NCI-H2081 (cell line): Measurements from ENCODE around the gene BPIFB4.

Source experiments
- DNase-seq, 2 experiments: peaks; one replicate each; lab custom pipeline; 2025; lab: John Stamatoyannopoulos, UW

Gene BPIFB4

DNA sequence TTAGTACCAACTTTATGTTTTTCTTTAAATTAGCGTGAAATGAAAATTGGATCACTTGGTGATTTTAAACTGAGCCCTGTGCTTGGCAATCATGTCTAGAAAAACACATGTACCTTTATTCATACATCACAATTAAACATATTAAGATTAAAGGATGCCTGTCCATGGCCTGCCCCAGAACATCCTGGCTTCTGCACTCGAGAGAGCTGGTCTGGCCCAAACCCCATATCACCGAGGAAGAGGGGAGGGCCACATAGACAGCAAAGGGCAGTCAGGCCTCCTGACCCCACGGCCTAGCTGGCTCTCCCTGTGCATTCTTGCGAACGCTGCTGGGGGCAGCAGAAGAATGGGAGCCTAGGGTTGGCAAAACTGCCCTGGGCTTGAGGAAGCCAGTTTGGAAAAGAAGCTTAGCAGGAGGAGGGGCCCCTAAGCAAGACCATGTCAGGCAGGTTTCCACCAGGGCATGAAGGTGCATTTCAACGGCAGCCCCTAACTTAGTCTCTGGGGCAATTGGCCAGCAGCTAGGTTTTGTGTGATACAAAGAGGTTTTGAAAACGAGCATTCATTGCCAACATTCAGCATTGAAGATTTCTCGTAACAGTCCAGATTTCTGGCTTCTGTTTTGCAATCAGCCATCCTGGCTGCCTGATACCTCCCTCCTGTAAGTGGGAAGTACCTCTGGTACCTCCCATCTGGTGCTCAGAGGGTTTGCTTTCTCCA is 17.2 kb upstream of the BPIFB4 start:
- no peak for DNase-seq

DNA sequence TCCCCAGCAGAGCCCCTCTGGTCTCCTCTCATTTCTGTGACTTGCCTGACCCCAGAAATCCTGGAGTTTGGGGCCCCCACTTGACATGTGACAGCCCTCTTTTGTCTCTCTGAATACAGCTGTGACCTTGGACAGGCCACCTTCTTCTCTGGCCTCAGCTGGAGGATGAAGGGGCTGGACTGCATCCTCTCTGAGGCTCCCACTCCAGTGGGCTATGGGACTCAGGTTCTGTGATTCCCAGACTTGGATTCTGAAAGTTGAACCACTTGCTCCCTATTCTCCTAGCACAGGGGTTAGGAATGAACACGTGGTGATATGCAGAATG is 16.7 kb upstream of the BPIFB4 start:
- DNase-seq: no peak

- no peak for DNase-seq
Observed at GRCh38 chr20:33063271-33063670, 16.2 kb upstream of the BPIFB4 start.

DNA sequence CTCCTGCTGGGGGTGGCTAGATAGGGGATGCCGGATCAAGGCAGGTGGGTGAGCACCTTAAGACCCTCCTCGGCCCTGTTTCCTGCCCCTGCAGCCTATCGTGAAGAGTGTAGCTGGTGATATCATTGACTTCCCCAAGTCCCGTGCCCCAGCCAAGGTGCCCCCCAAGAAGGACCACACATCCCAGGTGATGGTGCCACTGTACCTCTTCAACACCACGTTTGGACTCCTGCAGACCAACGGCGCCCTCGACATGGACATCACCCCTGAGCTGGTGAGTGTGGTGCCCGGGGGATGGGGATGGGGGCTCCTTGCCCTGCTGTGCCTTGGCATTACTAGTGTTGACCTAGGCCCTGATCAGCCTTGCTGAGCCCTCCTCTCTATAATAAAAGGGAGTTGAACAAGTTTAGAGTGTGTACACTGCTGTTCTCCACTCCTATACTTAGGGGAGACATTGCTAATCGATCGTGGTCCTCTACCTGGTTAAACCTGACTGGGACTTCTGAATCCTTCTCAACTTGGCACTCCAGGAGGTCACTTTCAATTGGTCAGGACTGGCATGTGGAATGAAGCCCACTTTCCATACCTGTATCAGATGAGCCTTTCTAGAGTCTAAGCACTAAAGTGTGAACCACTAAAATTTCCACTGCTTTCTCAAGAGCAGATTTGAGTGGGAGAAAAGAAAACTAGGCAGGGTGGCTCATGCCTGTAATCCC is 14.7 kb upstream of the BPIFB4 start:
- DNase-seq: no peak

DNA sequence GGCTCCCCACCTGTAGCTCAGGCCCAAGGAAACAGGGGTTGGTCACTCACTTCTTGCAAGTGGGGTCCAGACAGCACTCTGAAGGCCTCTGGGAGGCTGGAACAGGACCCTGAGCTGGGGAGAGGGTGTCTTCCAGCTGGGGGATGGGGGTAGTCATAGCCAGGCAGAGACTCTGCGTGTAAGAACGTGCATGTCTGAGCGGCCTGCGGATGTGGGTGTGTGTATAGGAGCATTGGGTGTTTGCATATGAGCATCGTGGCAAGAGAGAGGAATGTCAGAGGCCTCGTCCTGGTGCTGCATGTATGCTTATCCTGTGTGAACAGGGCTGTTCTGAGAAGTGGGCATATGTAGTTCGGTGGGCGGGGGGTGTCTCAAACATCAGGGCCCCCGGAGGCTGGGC is 13.7 kb upstream of the BPIFB4 start:
- no peak for DNase-seq

DNA sequence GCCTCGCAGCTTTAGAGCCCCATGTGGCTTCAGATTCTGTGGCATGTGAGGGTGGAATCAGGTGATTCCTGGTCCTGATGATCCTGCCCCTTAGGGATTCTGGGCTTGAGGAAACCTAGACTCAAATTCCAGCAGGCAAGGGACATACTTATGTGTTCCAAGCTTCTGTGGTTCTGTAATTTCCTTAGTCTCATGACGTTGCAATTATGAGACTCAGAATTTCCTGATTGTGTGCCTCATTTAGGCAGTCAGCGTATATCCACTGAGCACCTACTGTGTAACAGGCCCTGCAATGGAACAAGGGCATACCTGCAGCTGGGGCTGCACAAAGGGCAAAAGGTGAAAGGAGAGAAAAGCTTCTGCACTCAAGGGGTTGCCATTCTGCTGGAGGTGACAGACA is 11.6 kb upstream of the BPIFB4 start:
- DNase-seq: no peak

DNA sequence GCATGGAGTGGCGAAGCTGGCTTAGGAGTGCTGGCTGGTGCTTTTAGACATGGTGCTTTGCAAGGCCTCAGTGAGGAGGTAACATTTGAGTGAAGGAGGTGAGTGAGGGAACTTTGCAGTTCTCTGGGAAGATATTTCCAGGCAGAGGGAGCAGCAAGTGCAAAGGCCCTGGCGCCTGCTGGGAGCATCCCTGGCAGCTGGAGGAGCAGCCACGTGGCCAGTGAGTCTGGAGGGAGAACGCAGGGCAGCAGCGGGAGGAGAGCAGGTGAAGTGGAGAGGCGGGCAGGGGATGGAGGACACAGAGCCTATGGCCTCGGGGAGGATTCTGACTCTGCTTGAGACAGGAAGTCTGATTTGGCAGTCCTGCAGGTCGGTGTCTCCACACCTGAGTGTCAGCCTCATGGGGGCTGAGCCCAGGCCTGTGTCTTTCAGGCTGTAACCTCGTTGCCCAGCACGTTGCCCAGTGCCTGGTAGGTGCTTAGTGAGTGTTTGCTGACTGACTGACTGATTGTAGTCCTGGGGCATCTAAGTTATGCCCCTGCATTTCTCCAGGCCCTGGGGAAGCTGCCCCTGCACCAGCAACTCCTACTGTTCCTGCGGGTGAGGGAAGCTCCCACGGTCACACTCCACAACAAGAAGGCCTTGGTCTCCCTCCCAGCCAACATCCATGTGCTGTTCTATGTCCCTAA is 11.0 kb upstream of the BPIFB4 start:
- no peak for DNase-seq

GRCh38 chr20:33069673-33070072 is 9.8 kb upstream of the BPIFB4 start:
- no peak for DNase-seq

- DNase-seq: no peak
Observed at GRCh38 chr20:33070111-33071053, 9.1 kb upstream of the BPIFB4 start.

DNA sequence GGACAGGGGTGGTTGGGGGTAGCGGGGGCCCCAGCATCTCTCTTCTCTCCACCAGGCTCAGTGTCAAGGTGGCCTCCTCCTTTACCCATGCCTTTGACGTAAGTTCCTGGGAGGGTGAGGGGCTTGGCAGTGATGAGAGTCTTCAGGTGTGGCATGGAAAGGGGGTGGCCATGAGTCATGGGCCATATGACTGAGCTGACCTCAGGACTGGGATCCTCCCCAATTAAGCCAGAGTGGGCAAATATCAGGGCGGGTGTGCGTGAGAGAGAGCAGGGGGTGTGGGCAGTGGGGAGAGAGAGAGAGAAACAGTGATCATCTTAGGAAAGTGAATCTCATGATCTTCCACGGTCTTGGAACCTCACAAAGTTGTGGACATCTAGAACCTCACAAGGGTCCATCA is 8.2 kb upstream of the BPIFB4 start:
- DNase-seq: no peak

GRCh38 chr20:33072362-33072761 is 7.1 kb upstream of the BPIFB4 start:
- DNase-seq: no peak

GRCh38 chr20:33072813-33073212 is 6.6 kb upstream of the BPIFB4 start:
- no peak for DNase-seq

GRCh38 chr20:33074675-33075074 is 4.8 kb upstream of the BPIFB4 start:
- no peak for DNase-seq

DNA sequence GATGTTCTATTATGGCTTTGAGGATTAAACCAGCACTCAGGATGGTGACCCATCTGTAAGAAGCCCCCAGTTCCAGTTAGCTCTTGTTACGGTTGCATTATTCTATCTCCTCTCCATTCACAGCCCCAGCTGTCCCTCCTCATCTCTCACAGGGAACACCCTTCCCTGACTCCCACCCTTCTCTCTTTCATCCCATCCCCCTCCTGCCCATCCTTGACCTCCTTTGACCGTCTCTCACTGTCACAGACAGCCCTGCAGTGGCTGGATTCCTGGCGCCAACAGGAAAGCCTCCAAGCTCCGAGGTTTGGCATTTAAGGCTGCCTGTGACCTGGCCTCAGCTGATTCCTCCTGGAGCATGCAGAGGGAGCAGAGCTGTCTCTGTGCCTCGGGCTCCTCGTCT is 4.2 kb upstream of the BPIFB4 start:
- DNase-seq: no peak

DNA sequence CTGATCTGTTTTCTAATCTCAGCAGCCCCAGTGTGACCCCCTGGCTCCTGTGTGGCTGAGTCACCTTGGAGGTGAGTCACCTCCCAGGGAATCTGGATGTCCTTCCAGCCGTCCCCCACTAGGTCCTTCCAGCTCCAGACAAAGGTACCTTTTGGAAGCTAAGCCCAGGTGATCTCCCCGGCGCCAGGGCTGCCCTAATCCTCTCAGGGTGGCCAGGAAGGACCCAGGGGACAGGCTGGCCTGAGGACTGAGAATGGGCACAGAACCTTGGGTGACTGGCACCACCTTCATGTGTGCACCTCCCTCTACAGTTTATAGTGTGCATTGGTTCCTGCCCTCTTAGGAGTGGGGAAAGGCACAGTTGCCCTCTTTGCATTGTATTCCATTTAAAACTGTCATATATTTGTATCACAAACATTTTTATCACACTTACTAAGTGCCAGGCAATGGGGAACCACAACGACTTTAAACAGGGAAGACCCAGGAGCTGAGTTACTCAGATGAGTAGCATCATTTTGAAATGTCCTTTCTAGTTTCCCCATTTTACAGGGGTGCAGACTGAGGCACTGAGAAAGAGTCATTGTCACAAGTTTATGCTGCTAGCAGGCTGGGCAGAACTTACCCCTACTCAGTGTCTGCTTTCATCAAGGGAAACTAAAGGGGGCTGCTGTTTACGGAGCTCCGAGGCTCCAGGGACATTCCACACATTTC is 2.6 kb upstream of the BPIFB4 start:
- no peak for DNase-seq

GRCh38 chr20:33081411-33082154 is 2.1 kb downstream of the BPIFB4 start:
- DNase-seq: no peak

GRCh38 chr20:33082546-33082945 is 3.1 kb downstream of the BPIFB4 start:
- no peak for DNase-seq

DNA sequence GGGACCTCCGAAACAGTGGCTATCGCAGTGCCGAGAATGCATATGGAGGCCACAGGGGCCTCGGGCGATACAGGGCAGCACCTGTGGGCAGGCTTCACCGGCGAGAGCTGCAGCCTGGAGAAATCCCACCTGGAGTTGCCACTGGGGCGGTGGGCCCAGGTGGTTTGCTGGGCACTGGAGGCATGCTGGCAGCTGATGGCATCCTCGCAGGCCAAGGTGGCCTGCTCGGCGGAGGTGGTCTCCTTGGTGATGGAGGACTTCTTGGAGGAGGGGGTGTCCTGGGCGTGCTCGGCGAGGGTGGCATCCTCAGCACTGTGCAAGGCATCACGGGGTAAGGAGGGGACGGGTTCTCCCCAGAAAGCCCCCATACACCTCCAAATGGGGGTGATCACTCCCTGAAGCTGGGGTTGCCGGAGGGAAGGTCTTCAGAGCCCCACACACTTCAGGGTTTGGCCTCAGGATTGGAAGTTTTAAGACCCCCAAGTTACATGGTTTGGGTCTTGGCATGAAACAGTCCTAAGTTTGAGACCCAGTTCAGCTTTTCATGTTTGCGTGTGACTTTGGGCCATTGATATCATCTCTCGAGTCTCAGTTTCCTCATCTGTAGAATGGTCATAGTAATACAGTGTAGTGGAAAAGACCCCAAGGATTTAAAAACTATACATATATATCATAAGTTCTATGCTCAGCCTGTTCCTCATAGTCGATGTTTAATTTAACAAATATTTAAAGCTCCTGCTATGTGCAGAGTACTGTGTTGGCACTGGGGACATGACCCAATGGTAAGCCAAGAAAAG is 4.3 kb downstream of the BPIFB4 start:
- no peak for DNase-seq

GRCh38 chr20:33084722-33085121 is 5.3 kb downstream of the BPIFB4 start:
- DNase-seq: no peak
